ENCODE data around the gene CD274.

CD274 gene

DNA sequence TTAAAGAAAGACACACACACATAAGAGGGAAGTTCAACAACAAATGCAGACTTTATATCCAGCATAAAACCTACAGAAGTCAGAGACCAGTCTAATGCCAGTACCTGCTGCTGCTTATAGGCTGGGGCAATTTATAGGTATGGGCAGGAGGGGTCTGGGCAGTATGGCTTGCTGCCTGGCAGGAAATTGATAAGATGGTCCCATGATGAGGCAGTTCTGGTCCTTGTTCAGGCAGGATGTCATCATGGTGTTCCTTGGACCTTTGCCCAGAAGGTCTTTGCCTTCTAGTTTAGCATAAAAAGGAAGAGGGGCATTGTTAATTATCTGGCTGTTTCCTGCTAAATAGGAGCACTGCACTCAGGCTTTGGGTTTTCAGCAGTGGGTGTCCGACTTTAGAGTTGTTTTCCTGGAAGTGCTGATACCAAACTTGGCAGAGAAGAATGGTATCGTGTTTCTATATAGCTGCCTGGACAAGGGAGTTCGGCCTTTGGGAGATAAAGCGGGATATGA, 49.6 kb downstream of the CD274 start:
- TF ChIP-seq, protein P1, sequence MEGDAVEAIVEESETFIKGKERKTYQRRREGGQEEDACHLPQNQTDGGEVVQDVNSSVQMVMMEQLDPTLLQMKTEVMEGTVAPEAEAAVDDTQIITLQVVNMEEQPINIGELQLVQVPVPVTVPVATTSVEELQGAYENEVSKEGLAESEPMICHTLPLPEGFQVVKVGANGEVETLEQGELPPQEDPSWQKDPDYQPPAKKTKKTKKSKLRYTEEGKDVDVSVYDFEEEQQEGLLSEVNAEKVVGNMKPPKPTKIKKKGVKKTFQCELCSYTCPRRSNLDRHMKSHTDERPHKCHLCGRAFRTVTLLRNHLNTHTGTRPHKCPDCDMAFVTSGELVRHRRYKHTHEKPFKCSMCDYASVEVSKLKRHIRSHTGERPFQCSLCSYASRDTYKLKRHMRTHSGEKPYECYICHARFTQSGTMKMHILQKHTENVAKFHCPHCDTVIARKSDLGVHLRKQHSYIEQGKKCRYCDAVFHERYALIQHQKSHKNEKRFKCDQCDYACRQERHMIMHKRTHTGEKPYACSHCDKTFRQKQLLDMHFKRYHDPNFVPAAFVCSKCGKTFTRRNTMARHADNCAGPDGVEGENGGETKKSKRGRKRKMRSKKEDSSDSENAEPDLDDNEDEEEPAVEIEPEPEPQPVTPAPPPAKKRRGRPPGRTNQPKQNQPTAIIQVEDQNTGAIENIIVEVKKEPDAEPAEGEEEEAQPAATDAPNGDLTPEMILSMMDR (IDR thresholded peaks at IDR 0.05; ENCODE audit: low read depth, low read length, missing control alignments) = no peak
- no peak overlapping the region for H3K4me3 ChIP-seq (ENCODE audit: low read depth, low read length)
- no peak for DNase-seq (ENCODE audit: low read depth)

DNA sequence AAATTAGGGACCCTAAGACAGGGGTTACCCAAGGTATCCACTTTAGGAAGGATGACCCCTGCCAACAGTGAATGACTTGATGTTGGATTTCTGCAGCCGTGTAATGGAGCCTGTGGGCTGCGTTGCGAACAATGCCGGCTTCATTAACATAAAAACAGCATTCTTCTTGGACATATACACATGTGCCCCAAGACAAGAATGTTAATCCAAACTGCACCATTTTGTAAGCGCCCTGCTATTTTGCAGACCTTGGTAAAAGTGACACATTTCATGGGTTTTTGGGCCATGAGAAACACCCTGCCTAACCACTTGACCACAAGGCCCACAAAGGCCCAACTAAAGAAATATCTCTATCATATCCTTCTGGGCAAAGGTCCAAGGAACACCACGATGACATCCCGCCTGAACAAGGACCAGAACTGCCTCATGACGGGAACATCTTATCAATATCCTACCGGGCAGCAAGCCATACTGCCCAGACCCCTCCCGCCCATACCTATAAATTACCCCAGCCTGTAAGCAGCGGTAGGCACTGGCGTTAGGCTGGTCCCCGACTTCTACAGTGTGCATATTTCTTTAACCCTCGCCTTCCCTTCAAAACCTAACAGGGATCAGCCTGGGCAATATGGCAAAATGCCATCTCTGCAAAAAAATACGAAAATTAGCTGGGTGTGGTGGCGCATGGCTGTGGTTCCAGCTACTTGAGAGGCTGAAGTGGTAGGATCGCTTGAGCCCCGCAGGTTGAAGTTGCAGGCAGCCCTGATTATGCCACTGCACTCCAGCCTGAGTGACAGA, 50.3 kb downstream of the CD274 start:
- H3K4me3 ChIP-seq (ENCODE audit: low read depth, low read length) = no peak overlapping the region
- TF ChIP-seq, protein P1 (IDR thresholded peaks at IDR 0.05; ENCODE audit: low read depth, low read length, missing control alignments) = no peak
- no peak for DNase-seq (ENCODE audit: low read depth)

DNA sequence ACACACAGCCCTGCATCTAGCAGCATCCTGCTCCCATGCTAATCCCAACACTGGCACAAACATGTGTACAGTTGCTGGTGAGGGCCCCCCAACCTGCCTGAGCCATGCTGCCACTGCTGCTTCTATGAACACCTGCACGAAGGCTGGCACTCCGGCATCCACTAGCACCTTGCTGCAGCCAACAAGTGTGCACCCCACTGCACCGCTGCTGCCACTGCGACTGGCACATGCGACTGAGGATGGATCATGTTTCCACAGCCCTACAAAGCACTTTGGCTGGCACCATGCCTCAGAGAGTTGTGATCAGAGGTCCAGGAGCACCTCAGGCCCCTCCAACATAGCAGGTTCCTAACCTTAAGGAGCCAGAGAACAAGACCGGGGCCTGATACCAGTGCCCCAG, 52.2 kb downstream of the CD274 start:
- TF ChIP-seq, protein P1 (IDR thresholded peaks at IDR 0.05; ENCODE audit: low read depth, low read length, missing control alignments) = no peak
- H3K4me3 ChIP-seq (ENCODE audit: low read depth, low read length) = no peak overlapping the region
- no peak for DNase-seq (ENCODE audit: low read depth)

DNA sequence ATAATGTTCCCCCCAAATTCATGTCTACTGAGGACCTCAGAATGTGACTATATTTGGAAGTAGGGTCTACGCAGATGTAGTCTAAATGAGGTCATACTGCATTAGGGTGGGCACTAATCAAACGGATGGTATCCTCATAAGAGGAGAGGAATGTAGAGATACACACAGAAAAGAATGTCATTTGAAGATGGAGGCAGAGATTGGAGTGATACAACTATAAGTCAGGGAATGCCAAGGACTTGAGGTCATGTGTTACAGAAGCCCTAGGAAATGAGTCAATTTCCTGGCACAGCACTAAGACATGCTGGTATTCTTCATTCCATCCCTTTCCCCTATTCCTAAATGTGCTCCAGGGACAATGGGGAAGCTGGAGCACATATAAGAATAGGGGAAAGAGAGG, 59.2 kb downstream of the CD274 start:
- TF ChIP-seq, protein P1 (IDR thresholded peaks at IDR 0.05; ENCODE audit: low read depth, low read length, missing control alignments) = no peak

DNA sequence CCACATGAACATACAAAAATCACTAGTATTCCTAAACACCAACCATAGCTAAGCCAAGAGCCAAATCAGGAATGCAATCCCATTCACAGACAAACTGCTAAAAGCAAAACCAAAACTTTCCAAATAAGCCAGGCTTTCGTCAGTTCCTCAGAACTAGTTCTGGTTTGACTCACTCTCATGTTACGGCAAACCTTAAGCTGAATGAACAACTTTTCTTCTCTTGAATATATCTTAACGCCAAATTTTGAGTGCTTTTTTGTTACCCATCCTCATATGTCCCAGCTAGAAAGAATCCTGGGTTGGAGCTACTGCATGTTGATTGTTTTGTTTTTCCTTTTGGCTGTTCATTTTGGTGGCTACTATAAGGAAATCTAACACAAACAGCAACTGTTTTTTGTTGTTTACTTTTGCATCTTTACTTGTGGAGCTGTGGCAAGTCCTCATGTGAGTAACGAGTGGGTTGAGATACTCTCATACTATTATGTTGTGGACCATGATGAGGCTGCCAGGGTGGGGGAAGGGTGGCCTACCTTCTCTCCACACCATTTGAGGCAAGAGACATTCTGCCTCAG, 60.1 kb downstream of the CD274 start, which contains the start of gene PDCD1LG2:
TSS of gene PDCD1LG2 (plus strand) at position 172 of the 572 bp plus-strand sequence. CDS start 12,016 bp downstream, outside the sequence.
- no peak for DNase-seq (ENCODE audit: low read depth)
- peak within 1 kb of the TSS; percentile 46 for H3K4me3 ChIP-seq (ENCODE audit: low read depth, low read length)
- TF ChIP-seq, protein P1 (IDR thresholded peaks at IDR 0.05; ENCODE audit: low read depth, low read length, missing control alignments) = no peak

More for the DNA sequence above, 59.2 kb downstream of the CD274 start:
- DNase-seq (ENCODE audit: low read depth) = no peak
- H3K4me3 ChIP-seq (ENCODE audit: low read depth, low read length) = no peak overlapping the region

DNA sequence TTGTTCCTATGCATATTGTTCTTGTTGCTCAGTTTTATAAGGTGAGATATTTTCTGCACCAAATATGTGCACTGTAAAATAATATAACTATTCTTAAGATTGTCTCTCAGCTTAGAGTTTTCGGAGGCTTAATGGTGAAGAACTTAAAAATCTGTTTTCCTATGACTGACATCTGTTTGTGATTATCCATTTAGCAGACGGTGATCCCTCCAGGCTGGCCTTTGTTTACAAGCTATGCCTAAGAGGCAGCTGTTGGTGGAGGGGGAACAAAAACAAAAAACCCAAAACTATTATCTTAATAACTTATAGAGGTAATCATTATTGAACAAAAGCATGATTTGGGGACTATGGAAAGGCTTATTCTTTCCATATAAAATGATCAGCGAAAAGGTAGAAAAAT, 60.6 kb downstream of the CD274 start:
- peak overlapping the region; percentile 46 for H3K4me3 ChIP-seq (ENCODE audit: low read depth, low read length)
- DNase-seq (ENCODE audit: low read depth) = no peak
- TF ChIP-seq, protein P1 (IDR thresholded peaks at IDR 0.05; ENCODE audit: low read depth, low read length, missing control alignments) = no peak

All from GM12864 (cell line).